GM12873 (cell line): ENCODE results near the gene DUSP19.

Experiments used
- TF ChIP-seq, protein P1 (sequence below): IDR thresholded peaks from 2 replicates; pipeline ENCODE4 v1.5.1; 2012; ENCODE audit warnings: low read depth, mild to moderate bottlenecking, moderate library complexity, low read length, control low read depth; ENCODE audit not compliant: insufficient read depth; ENCODE audit errors: missing control alignments

DUSP19 gene

GRCh38 chr2:183091954-183092345 is 13.4 kb downstream of the DUSP19 start:
- TF ChIP-seq, protein P1, sequence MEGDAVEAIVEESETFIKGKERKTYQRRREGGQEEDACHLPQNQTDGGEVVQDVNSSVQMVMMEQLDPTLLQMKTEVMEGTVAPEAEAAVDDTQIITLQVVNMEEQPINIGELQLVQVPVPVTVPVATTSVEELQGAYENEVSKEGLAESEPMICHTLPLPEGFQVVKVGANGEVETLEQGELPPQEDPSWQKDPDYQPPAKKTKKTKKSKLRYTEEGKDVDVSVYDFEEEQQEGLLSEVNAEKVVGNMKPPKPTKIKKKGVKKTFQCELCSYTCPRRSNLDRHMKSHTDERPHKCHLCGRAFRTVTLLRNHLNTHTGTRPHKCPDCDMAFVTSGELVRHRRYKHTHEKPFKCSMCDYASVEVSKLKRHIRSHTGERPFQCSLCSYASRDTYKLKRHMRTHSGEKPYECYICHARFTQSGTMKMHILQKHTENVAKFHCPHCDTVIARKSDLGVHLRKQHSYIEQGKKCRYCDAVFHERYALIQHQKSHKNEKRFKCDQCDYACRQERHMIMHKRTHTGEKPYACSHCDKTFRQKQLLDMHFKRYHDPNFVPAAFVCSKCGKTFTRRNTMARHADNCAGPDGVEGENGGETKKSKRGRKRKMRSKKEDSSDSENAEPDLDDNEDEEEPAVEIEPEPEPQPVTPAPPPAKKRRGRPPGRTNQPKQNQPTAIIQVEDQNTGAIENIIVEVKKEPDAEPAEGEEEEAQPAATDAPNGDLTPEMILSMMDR = no peak

GRCh38 chr2:183093857-183094657 is 15.5 kb downstream of the DUSP19 start:
- TF ChIP-seq, protein P1 = peak; percentile 22

DNA sequence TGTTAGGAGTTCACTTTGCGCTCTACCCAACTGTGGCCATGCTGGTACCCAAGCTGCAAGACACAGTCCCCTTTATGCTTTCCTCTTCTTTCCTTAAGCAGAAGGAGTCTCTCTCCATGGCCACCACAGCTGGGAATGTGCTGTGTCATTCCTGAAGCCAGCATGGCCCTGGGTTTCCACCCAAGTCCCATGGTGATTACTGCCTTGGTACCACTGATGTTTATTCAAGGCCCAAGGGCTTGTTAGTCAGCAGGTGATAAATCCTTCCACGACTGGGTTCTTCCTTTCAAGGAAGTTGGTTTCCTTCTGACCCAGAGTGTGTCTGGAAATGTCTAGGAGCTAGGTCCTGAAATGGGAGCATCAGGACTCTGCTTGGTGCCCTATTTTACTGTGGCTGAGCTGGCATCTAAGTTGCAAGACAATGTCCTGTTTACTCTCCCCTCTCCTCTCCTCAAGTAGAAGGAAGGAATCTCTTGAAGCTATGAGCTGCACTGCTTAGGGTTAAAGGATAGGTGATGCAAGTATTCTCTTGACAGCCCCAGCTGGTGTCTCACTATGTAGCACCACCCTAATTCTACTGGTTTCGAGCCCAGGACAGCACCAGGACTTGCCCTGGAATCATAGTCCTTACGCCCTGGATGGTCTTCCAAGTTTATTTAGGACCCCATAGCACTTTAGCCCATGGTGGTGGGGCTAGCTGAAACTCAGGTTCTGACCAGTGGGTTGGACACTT is 27.0 kb downstream of the DUSP19 start:
- TF ChIP-seq, protein P1 = no peak

DNA sequence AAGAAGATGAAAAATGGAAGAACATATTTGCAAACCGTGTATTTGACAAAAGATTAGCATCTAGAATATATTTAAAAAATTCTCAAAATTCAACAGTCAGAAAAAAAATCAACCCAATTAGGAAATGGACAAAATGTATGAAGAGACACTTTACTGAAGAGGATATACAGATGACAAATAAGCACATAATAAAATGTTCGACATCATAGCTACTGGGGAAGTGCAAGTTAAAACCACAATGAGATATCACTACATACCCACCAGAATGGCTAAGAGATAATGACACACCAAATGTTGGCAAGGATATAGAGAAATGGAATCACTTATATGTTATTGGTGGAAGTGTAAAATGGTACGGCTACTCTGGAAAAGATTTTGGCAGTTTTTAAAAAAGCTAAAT is 34.0 kb downstream of the DUSP19 start:
- TF ChIP-seq, protein P1 = no peak

DNA sequence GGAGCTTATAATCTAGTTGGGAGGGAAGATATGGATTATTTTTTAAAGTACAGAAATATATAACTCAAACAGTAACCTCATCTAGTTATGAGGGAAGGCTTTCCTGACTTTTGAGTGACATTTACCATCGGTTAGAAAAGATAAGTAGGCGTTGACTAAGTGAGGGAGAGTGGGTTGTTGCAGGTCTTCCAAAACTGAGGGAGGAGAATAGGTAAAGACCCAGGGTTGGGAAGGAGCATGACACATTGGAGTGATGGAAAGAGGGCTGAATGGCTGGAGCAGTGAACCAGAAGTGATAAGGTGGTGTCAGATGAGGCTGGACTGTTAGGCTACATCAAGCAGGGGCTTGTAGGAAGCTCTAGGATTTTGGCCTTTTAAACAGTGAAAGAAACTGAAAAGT is 35.1 kb downstream of the DUSP19 start:
- TF ChIP-seq, protein P1 = no peak

DNA sequence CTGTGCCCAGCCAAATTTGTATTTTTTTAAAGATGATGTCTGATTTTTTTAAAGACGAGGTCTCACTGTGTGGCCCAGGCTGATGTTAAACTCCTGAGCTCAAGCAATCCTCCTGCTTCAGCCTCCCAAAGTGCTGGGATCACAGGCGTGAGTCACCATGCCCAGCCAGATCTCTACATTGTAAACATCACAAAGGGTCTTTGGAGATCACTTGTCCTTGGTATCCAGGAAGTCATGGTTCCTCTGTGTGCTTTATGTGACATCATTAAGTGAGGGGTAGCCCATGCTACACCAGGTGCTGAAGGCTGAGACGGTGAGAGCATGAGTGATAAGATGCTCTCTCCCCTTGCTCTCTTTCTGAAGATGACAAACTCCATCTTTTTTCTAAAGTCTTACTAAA is 38.7 kb downstream of the DUSP19 start:
- TF ChIP-seq, protein P1 = no peak
